ENCODE results near the gene XPA. TPM values are rescaled to one million over a fixed set of nuclear protein-coding genes. Genes with fewer than 3 reads are reported as not detected.

Gene XPA
- total RNA-seq, 2 donors from 2014 or later, result 9.6 to 15.8 TPM

- TF ChIP-seq CTCF (IDR thresholded peaks at IDR 0.05) (no peak), POLR2A (IDR thresholded peaks at IDR 0.05) (no peak)
- ATAC-seq (no peak), DNase-seq (no peak)
- peaks cover 60% of the 10 kb centered on the region for H3K4me1 ChIP-seq
- H3K4me3 ChIP-seq, result no peak overlapping the region
- 61 to 63% methylated on average over 7 of the region's 7 CpGs for WGBS, 2 donors
- H3K27me3 ChIP-seq, result no peaks in the 10 kb centered on the region
- no peaks in the 10 kb centered on the region for H3K36me3 ChIP-seq (replicated peaks in 1 of 2; ENCODE audit: insufficient read depth in 1 of 2, low read depth in 2 of 2)
- no peak overlapping the region for H3K27ac ChIP-seq
- H3K9me3 ChIP-seq, result no peaks in the 10 kb centered on the region
- intact Hi-C loops (cut with DNase I), result no loop called here
These were observed 62.1 kb downstream of the XPA start for GRCh38 chr9:97635026-97635425.

DNA sequence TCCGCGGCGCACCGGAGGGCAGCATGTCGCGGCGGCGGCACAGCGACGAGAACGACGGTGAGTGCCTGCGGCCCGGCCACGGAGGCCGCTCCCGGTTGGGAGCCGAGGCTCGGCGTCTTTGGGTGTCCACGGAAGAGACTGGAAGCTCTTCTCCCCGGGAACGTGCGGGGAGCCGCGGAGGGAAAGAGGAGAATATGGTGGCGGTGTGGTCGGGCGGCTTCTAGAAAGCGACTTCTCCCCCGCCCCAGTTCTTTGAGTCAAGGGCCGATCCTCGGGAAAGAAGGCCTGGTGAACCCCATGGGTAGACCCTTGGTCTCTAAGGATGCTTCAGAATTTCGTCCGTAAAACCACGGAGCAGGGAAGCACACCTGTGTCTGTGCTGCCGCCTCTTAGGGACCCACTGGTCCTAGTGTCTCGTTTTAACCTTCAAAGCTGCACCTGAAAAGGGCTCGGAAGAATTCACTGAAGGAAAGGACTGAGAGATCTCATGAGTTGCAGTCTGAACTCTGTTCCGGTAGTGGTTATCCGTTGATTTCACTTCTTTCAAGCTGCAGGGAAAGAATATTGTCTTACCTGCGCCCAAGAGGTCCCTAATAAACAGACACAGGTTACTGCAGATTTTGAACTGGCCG, 63.2 kb downstream of the XPA start:
- H3K27me3 ChIP-seq, result no peaks in the 10 kb centered on the region
- no peaks in the 10 kb centered on the region for H3K9me3 ChIP-seq
- WGBS, 2 donors, result 1% methylated on average over 23 to 43 of the region's 43 CpGs
- no peak for TF ChIP-seq POLR2A (IDR thresholded peaks at IDR 0.05)
- TF ChIP-seq CTCF (IDR thresholded peaks at IDR 0.05), result no peak
- intact Hi-C loops (cut with DNase I), result no loop called here
- no peaks in the 10 kb centered on the region for H3K36me3 ChIP-seq (replicated peaks in 1 of 2; ENCODE audit: insufficient read depth in 1 of 2, low read depth in 2 of 2)
- ATAC-seq (no peak), DNase-seq (no peak)
- H3K27ac ChIP-seq, result peak overlapping the region; percentile 93 to 99 (median 98)
- peak overlapping the region; percentile 74 to 97 for H3K4me3 ChIP-seq
- peaks cover 51% of the 10 kb centered on the region for H3K4me1 ChIP-seq

DNA sequence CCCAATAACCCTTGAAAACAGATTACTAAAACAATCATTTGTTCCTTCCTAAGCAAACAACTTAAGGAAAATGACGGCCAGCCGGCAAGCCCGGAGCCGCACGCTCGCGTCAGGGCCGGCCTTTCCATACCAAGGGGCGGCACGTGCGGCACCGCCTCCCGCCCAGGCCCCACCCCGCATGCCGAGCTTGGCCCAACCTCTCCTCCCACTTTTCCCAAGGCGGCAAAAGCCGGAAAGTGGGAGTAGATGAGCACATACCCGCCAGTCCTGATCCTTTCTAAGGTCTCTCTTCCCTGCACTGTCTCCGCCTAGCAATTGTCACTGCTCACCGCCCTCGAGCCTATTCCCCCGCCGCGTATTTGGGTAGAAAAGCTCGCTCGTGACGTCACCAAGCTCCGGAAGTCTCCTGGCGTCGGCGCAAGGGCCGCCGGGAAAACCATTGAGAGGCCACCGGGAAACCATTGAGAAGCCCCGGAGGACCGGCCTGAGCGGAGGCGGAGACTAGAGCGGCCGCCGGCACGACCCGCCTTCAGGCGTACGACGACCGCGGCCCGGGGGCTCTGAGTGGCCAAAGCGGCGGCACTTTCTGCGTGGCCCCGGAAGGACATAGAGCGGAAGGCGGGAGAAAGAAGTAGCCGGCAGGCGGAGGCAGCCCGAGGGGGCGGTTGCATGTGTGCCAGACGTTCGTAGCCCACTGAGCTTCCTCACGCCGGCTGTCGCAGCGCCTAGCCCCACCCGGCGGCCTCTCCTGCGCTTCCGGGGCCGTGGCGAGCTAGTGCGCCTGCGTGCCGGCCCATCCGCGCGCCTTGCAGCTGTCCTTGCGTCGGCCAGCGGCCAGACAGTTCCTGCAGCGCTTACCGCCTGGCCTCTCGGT, 63.9 kb downstream of the XPA start, which contains the start of the genes NCBP1 and TSTD2:
TSS of gene NCBP1 (plus strand) at position 837 of the 874 bp plus-strand sequence. CDS start 61 bp downstream, outside the sequence.
TSS of gene TSTD2 (minus strand) at position 384 of the 874 bp plus-strand sequence. CDS start 5,806 bp downstream, outside the sequence.
- no peaks in the 10 kb centered on the region for H3K9me3 ChIP-seq
- DNase-seq, result peak; percentile 97 to 98 (median 98)
- TF ChIP-seq POLR2A (IDR thresholded peaks at IDR 0.05) (peak; percentile 75 to 91 (median 82)), CTCF (IDR thresholded peaks at IDR 0.05) (peak in 2 of 7 experiments; percentile 25)
- H3K4me3 ChIP-seq, result peak within 1 kb of the TSS; percentile 74 to 97
- H3K27ac ChIP-seq, result peak within 1 kb of the TSS; percentile 93 to 99 (median 98)
- H3K27me3 ChIP-seq, result no peaks in the 10 kb centered on the region
- peaks cover 44% of the 10 kb centered on the region for H3K4me1 ChIP-seq
- intact Hi-C loops (cut with DNase I), result no loop called here
- H3K36me3 ChIP-seq (replicated peaks in 1 of 2; ENCODE audit: insufficient read depth in 1 of 2, low read depth in 2 of 2), result no peaks in the 10 kb centered on the region
- ATAC-seq, result peak; percentile 92
- WGBS, 2 donors, result 0 to 1% methylated on average over 12 to 83 of the region's 83 CpGs

DNA sequence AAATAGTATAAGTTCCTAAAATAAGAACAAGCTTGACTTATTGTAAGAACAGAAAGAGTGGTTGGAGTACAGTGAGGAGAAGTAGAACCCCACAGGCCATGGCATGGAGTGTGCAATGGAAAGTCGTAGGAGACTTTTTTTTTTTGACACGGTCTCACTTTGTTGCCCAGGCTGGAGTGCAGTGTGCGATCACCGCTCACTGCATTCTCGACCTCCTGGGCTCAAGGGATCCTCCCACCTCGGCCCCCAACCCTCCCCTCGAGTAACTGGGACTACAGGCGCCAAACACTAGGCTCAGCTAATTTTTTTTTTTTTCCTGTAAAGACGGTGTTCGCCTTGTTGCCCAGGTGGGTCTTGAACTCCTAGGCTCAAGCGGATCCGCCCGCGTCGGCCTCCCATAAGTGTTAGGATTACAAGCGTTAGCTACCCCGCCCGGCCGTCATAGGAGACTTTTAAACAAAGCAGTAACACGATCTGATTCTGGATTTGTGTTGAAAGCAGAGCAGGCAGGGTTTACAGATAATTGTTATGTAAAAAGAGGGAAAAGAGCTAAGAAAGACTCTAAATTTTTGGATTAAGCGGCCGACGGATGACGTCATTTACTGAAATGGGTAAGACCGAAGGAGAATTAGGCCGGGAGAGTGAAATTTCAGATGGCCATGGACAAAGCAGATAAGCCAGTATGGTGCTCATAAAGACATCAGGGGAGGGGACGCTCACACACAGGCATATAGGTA, 64.7 kb downstream of the XPA start:
- H3K4me3 ChIP-seq, result peak overlapping the region in 1 of 2 donors; percentile 74
- H3K9me3 ChIP-seq, result no peaks in the 10 kb centered on the region
- ATAC-seq (peak; percentile 13), DNase-seq (peak in 3 of 4 donors; percentile 56 to 68 (median 61))
- peak overlapping the region; percentile 93 to 99 (median 98) for H3K27ac ChIP-seq
- WGBS, 2 donors, result 1% methylated on average over 27 of the region's 27 CpGs
- H3K4me1 ChIP-seq, result peaks cover 49% of the 10 kb centered on the region
- intact Hi-C loops (cut with DNase I), result no loop called here
- TF ChIP-seq CTCF (IDR thresholded peaks at IDR 0.05) (peak in 1 of 7 experiments; percentile 9), POLR2A (IDR thresholded peaks at IDR 0.05) (no peak)
- no peaks in the 10 kb centered on the region for H3K27me3 ChIP-seq
- H3K36me3 ChIP-seq (replicated peaks in 1 of 2; ENCODE audit: insufficient read depth in 1 of 2, low read depth in 2 of 2), result no peaks in the 10 kb centered on the region
